ENCODE data around the gene TP53I11. TPM values are rescaled to one million over a fixed set of nuclear protein-coding genes. Genes with fewer than 3 reads are reported as not detected.

Gene TP53I11
- total RNA-seq, 2 experiments from 2014 or later = 0.67 to 1.4 TPM

DNA sequence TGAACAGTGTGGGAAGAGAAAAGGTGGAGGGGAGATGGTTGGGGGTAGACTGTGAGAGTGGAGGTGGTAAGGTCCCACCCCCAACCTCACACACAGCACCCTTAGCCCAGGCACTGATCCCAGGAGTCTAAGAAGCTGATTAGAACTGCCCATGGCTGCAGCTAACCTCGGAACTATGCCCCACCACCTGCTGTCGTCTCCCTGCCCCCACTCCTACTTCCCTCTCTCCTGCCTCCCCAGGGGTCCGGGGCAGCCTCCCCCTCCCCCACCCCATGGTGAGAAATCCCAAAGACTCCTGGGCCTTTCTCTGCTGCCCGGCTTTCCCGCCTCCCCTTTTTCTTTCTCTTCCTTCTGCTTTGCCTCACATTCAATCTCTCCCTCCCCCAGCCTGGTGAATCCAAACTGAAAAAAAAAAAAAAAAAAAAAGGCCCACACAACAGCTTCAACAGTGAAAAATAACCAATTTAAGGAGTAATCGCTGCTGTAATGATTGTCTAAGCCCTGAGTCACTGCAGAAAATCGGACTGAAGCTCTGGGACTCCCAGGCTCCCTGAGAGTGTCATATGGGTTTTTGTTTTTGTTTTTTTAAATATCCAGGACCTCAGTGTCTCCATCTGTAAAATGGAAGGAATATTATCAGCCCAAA, 9.6 kb upstream of the TP53I11 start:
- DNase-seq = no peak
- no peak overlapping the region for H3K4me3 Mint-ChIP-seq
- peaks cover under 1% of the 10 kb centered on the region for H3K4me1 Mint-ChIP-seq
- no peak overlapping the region for H3K27ac Mint-ChIP-seq
- ChIA-PET POLR2A (no interaction called here), CTCF (interaction anchor here (0.6 to 2.2 kb wide), 2 partner anchors 10 to 112 kb away, joined by 3 to 6 read pairs; partner anchors contain the start of gene TP53I11)
- no peaks in the 10 kb centered on the region for H3K36me3 Mint-ChIP-seq (ENCODE audit: low read depth)
- H3K9me3 Mint-ChIP-seq = no peaks in the 10 kb centered on the region
- no peaks in the 10 kb centered on the region for H3K27me3 Mint-ChIP-seq

- ChIA-PET POLR2A (no interaction called here), CTCF (interaction anchor here (1.3 to 2.2 kb wide), 2 partner anchors 9 to 23 kb away, joined by 5 to 6 read pairs; partner anchors contain the start of gene TP53I11)
- H3K9me3 Mint-ChIP-seq = no peaks in the 10 kb centered on the region
- H3K27me3 Mint-ChIP-seq = no peaks in the 10 kb centered on the region
- H3K27ac Mint-ChIP-seq = no peak overlapping the region
- H3K4me3 Mint-ChIP-seq = no peak overlapping the region
- H3K36me3 Mint-ChIP-seq (ENCODE audit: low read depth) = no peaks in the 10 kb centered on the region
- H3K4me1 Mint-ChIP-seq = peaks cover 11% of the 10 kb centered on the region
- no peak for DNase-seq
Observed at GRCh38 chr11:44959064-44959463, 8.4 kb upstream of the TP53I11 start.

GRCh38 chr11:44957776-44958564, 7.3 kb upstream of the TP53I11 start:
- Mint-ChIP-seq H3K27ac (no peak overlapping the region), H3K9me3 (no peaks in the 10 kb centered on the region), H3K36me3 (ENCODE audit: low read depth) (no peaks in the 10 kb centered on the region), H3K4me1 (peaks cover 11% of the 10 kb centered on the region), H3K4me3 (no peak overlapping the region), H3K27me3 (no peaks in the 10 kb centered on the region)
- CTCF ChIA-PET = interaction anchor here (1.0 to 2.2 kb wide), 2 partner anchors 8 to 31 kb away, joined by 3 to 6 read pairs; partner anchors contain the start of gene TP53I11
- POLR2A ChIA-PET = no interaction called here
- no peak for DNase-seq

- no peaks in the 10 kb centered on the region for H3K9me3 Mint-ChIP-seq
- ChIA-PET POLR2A (no interaction called here), CTCF (interaction anchor here (1.0 kb wide), 1 partner anchor 30 kb away, joined by 3 read pairs; no protein-coding TSS in a partner anchor)
- H3K4me3 Mint-ChIP-seq = no peak overlapping the region
- no peak for DNase-seq
- no peaks in the 10 kb centered on the region for H3K27me3 Mint-ChIP-seq
- no peak overlapping the region for H3K27ac Mint-ChIP-seq
- H3K36me3 Mint-ChIP-seq (ENCODE audit: low read depth) = no peaks in the 10 kb centered on the region
- peaks cover 11% of the 10 kb centered on the region for H3K4me1 Mint-ChIP-seq
Observed at GRCh38 chr11:44957040-44957515, 6.4 kb upstream of the TP53I11 start.

- H3K4me1 Mint-ChIP-seq = peaks cover 16% of the 10 kb centered on the region
- ChIA-PET POLR2A (no interaction called here), CTCF (interaction anchor here (1.2 to 1.4 kb wide), 2 partner anchors 19 to 148 kb away, joined by 3 read pairs; no protein-coding TSS in a partner anchor)
- no peak for DNase-seq
- H3K9me3 Mint-ChIP-seq = no peaks in the 10 kb centered on the region
- no peaks in the 10 kb centered on the region for H3K36me3 Mint-ChIP-seq (ENCODE audit: low read depth)
- H3K27me3 Mint-ChIP-seq = peaks cover 7% of the 10 kb centered on the region
- H3K4me3 Mint-ChIP-seq = no peak overlapping the region
- H3K27ac Mint-ChIP-seq = no peak overlapping the region
Observed at GRCh38 chr11:44955015-44955738, 4.5 kb upstream of the TP53I11 start.

GRCh38 chr11:44954051-44954906, 3.6 kb upstream of the TP53I11 start:
- no peaks in the 10 kb centered on the region for H3K36me3 Mint-ChIP-seq (ENCODE audit: low read depth)
- peaks cover 8% of the 10 kb centered on the region for H3K27me3 Mint-ChIP-seq
- H3K4me3 Mint-ChIP-seq = no peak overlapping the region
- no peak overlapping the region for H3K27ac Mint-ChIP-seq
- DNase-seq = no peak
- ChIA-PET CTCF (interaction anchor here (0.6 to 1.4 kb wide), 3 partner anchors 18 to 431 kb away, joined by 3 read pairs; no protein-coding TSS in a partner anchor), POLR2A (no interaction called here)
- H3K4me1 Mint-ChIP-seq = peaks cover 17% of the 10 kb centered on the region
- no peaks in the 10 kb centered on the region for H3K9me3 Mint-ChIP-seq

- peaks cover 23% of the 10 kb centered on the region for H3K27me3 Mint-ChIP-seq
- H3K4me3 Mint-ChIP-seq = no peak overlapping the region
- no peaks in the 10 kb centered on the region for H3K9me3 Mint-ChIP-seq
- CTCF ChIA-PET = no interaction called here
- no peaks in the 10 kb centered on the region for H3K36me3 Mint-ChIP-seq (ENCODE audit: low read depth)
- peaks cover 18% of the 10 kb centered on the region for H3K4me1 Mint-ChIP-seq
- H3K27ac Mint-ChIP-seq = no peak overlapping the region
- no peak for DNase-seq
- POLR2A ChIA-PET = no interaction called here
Observed at GRCh38 chr11:44952500-44953260, 2.0 kb upstream of the TP53I11 start.

- peaks cover 23% of the 10 kb centered on the region for H3K27me3 Mint-ChIP-seq
- no peak overlapping the region for H3K4me3 Mint-ChIP-seq
- H3K4me1 Mint-ChIP-seq = peaks cover 18% of the 10 kb centered on the region
- DNase-seq = no peak
- no peaks in the 10 kb centered on the region for H3K9me3 Mint-ChIP-seq
- no peak overlapping the region for H3K27ac Mint-ChIP-seq
- ChIA-PET CTCF (no interaction called here), POLR2A (no interaction called here)
- H3K36me3 Mint-ChIP-seq (ENCODE audit: low read depth) = no peaks in the 10 kb centered on the region
Observed at GRCh38 chr11:44952082-44952481, 1.4 kb upstream of the TP53I11 start.

DNA sequence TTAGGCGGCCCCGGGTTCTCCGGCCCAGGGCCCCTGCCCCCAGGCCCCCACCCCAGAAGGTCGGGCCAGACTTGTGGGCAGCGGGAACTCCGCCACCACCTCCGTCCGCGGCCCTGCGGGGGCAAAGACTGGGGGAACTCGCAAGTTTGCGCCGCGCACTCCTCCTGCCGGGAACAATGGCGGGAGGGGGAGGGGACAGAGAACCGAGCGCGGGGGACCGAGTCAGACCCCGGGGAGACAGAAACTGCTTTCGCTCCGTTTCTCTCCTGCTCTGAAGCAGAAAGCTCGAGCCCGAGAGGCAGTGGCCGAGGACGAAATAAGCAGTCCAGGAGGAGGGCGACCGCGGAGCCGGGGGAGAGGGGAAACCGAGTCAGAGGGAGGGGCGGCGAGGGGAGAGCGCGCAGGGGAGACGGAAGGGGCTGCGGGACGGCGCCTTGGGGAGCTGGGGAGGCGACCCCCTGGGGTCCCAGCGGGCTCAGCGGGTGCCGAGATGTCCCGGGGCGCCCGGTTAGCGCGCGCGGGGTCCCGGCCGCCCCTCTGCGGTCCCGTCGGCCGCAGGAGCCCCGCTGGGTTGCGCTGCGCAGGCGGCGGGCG, 555 bp downstream of the TP53I11 start:
- Mint-ChIP-seq H3K27ac (no peak overlapping the region), H3K27me3 (peaks cover 23% of the 10 kb centered on the region), H3K36me3 (ENCODE audit: low read depth) (no peaks in the 10 kb centered on the region), H3K9me3 (no peaks in the 10 kb centered on the region), H3K4me3 (peak overlapping the region; percentile 53), H3K4me1 (peaks cover 16% of the 10 kb centered on the region)
- CTCF ChIA-PET = interaction anchor here (1.0 to 1.4 kb wide), 4 partner anchors 9 to 186 kb away, joined by 3 to 6 read pairs (median 3); no protein-coding TSS in a partner anchor
- no peak for DNase-seq
- POLR2A ChIA-PET = no interaction called here

DNA sequence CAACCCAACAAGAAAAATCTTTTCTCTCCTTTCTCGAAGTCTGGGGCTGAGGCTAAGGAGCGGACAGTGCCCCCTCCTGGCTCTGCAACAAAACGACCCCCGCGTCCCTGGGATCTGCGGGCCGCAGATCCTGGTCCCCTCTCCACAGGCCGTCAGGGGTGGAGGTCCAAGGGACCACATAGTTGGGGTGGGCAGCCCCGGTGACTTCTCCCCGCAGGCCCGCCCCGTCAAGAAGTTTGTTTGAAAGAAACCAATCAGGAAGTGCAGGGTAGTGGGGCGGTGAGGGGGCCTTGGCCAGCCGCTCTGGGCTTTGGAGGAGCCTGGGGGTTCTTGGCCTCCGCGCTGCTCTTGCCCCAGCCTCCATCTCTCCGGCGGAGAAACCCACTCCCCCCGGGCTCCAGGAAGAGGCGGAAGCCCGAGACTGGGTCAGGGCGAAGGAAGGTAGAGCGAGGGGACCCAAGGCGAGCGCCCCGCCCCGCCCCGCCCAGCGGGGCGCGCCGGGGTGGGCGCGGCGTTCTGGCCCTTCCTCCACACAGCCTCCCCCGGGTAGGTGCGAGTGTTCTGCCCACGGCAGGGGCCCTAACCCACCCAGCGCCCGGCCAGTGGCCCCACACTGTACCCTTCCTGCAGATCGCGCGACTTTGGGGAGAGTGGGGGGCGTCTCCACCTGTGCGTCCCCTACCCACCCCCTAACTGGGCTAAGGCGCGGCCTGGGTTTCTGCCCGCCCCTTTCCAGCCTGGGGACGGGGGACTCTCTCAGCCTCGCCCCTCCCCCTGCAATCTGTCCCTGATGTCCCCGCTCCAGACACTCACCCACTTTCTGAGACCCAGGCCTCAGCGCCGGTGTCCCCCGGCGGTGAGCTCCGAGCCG, 1.3 kb downstream of the TP53I11 start:
- Mint-ChIP-seq H3K27ac (no peak overlapping the region), H3K9me3 (no peaks in the 10 kb centered on the region), H3K4me1 (peaks cover 10% of the 10 kb centered on the region), H3K4me3 (peak overlapping the region; percentile 22), H3K27me3 (peaks cover 23% of the 10 kb centered on the region), H3K36me3 (ENCODE audit: low read depth) (no peaks in the 10 kb centered on the region)
- POLR2A ChIA-PET = no interaction called here
- CTCF ChIA-PET = interaction anchor here (1.0 to 24.5 kb wide), 4 partner anchors 10 to 154 kb away, joined by 3 to 441 read pairs (median 4); no protein-coding TSS in a partner anchor
- DNase-seq = peak; percentile 11
